Liver (tissue), 2 donors: ENCODE measurements around the gene ARHGAP19.

ENCODE experiments used
- TF ChIP-seq, protein P1 (sequence below): fragments of 150-350 bp; IDR thresholded peaks from 2 replicates; pipeline ENCODE4 v1.5.1; 2017; ENCODE audit warnings: improper control_type of control experiment, low read depth, low read length; ENCODE audit not compliant: missing input control
- TF ChIP-seq, protein P2 (sequence below): IDR thresholded peaks from 2 replicates; pipeline ENCODE4 v1.6.1; 2016; ENCODE audit warnings: antibody characterized with exemption, mild to moderate bottlenecking
- donor health status: healthy.

DNA sequence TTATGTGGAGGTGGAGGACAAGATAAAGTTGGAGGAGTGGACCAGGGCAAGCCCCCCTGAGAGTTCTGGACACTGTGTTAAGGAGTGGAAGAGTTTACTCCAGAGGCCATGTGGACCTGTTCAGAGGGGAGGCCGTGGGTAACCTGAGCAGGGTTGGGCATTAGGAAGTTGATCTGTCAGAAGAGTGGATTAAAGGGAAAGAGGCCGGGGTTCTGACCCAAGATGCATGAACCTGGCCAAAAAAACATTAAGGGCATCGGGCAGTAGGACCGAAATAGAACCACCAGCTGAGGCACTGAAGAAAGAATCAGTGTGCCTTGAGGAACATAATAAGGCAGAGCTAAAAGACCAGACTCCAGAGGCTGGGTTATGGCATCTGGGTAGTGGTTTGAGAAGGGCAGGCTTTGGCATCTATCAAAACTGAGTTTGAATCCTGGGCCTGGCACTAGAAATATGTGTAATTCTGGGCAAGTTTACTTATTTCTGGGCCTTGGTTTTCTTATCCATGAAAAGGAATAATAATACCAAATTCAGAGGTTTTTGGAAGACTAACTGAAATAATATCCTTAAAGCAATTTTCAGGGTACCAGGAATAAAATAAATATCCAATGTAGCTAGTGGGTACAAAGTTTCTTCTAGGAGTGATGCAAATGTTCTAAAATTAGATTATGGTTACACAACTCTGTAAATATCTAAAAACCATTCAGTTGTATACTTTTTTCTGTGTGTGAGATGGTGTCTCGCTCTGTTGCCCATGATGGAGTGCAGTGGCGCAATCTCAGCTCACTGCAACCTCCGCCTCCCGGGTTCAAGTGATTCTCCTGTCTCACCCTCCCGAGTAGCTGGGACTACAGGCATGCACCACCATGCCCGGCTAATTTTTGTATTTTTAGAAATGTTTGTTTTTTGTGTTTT, 15.7 kb upstream of the ARHGAP19 start:
- TF ChIP-seq, protein P1, sequence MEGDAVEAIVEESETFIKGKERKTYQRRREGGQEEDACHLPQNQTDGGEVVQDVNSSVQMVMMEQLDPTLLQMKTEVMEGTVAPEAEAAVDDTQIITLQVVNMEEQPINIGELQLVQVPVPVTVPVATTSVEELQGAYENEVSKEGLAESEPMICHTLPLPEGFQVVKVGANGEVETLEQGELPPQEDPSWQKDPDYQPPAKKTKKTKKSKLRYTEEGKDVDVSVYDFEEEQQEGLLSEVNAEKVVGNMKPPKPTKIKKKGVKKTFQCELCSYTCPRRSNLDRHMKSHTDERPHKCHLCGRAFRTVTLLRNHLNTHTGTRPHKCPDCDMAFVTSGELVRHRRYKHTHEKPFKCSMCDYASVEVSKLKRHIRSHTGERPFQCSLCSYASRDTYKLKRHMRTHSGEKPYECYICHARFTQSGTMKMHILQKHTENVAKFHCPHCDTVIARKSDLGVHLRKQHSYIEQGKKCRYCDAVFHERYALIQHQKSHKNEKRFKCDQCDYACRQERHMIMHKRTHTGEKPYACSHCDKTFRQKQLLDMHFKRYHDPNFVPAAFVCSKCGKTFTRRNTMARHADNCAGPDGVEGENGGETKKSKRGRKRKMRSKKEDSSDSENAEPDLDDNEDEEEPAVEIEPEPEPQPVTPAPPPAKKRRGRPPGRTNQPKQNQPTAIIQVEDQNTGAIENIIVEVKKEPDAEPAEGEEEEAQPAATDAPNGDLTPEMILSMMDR, result no peak
- TF ChIP-seq, protein P2, sequence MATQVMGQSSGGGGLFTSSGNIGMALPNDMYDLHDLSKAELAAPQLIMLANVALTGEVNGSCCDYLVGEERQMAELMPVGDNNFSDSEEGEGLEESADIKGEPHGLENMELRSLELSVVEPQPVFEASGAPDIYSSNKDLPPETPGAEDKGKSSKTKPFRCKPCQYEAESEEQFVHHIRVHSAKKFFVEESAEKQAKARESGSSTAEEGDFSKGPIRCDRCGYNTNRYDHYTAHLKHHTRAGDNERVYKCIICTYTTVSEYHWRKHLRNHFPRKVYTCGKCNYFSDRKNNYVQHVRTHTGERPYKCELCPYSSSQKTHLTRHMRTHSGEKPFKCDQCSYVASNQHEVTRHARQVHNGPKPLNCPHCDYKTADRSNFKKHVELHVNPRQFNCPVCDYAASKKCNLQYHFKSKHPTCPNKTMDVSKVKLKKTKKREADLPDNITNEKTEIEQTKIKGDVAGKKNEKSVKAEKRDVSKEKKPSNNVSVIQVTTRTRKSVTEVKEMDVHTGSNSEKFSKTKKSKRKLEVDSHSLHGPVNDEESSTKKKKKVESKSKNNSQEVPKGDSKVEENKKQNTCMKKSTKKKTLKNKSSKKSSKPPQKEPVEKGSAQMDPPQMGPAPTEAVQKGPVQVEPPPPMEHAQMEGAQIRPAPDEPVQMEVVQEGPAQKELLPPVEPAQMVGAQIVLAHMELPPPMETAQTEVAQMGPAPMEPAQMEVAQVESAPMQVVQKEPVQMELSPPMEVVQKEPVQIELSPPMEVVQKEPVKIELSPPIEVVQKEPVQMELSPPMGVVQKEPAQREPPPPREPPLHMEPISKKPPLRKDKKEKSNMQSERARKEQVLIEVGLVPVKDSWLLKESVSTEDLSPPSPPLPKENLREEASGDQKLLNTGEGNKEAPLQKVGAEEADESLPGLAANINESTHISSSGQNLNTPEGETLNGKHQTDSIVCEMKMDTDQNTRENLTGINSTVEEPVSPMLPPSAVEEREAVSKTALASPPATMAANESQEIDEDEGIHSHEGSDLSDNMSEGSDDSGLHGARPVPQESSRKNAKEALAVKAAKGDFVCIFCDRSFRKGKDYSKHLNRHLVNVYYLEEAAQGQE, result peak; percentile 51
